Adipose tissue (tissue), 3 donors: ENCODE results near the gene RPL26. TPM values are rescaled to one million over a fixed set of nuclear protein-coding genes. Genes with fewer than 3 reads are reported as not detected.

Experiments
- H3K27ac ChIP-seq: one replicate; pipeline ENCODE4 v1.5.1; 2013; ENCODE audit warnings: low read depth, low read length
- WGBS, 3 donors: extraction: QIAGEN DNeasy Blood & Tissue Kit; methylation state at CpG; one replicate each; pipeline ENCODE4 v1.1.7; 2013; 5-methylcytosine and 5-hydroxymethylcytosine counted together
- polyA plus RNA-seq, 3 donors: library from polyadenylated mRNA; stranded (reverse); fragments of 200-250 nt; gene quantifications; one replicate each; pipeline ENCODE4 v1.2.3, GENCODE V29; 2013
- donor health status: healthy with polysubstance abuse.
- donor health status: Bipolar disorder and iron deficiency.
- donor health status: healthy.

Gene RPL26
- polyA plus RNA-seq = 1,000 to 10,000 TPM; 2,554 to 5,822 (median 3,896) TPM

- peak within 1 kb of the TSS; percentile 56 for H3K27ac ChIP-seq
These were observed at the start of gene RPL26 for GRCh38 chr17:8383143-8383822. Gene RPL26, minus strand, starts transcription at chr17:8383193. Its CDS starts 883 bp downstream, at chr17:8382310.

GRCh38 chr17:8430966-8431365 lies 48.0 kb upstream of the RPL26 start:
- 46 to 67% (median 48%) methylated on average over 7 of the region's 7 CpGs for WGBS, 3 donors

More at GRCh38 chr17:8383143-8383822, at the start of gene RPL26:
- 0 to 1% (median 1%) methylated on average over 55 of the region's 55 CpGs for WGBS, 3 donors

GRCh38 chr17:8426802-8427201 lies 43.8 kb upstream of the RPL26 start:
- no peak overlapping the region for H3K27ac ChIP-seq
- WGBS, 3 donors = 93 to 98% (median 98%) methylated on average over 3 of the region's 3 CpGs

More at GRCh38 chr17:8430966-8431365, 48.0 kb upstream of the RPL26 start:
- H3K27ac ChIP-seq = no peak overlapping the region

GRCh38 chr17:8426094-8426720 lies 43.2 kb upstream of the RPL26 start:
- 68 to 81% (median 69%) methylated on average over 6 of the region's 6 CpGs for WGBS, 3 donors

GRCh38 chr17:8421571-8421970 lies 38.6 kb upstream of the RPL26 start:
- H3K27ac ChIP-seq = no peak overlapping the region
- WGBS, 3 donors = 47 to 59% (median 54%) methylated on average over 3 of the region's 3 CpGs

More at GRCh38 chr17:8426094-8426720, 43.2 kb upstream of the RPL26 start:
- no peak overlapping the region for H3K27ac ChIP-seq

GRCh38 chr17:8420041-8420934 lies 37.3 kb upstream of the RPL26 start:
- 11 to 22% (median 17%) methylated on average over 5 of the region's 5 CpGs for WGBS, 3 donors
- H3K27ac ChIP-seq = peak overlapping the region; percentile 64

- H3K27ac ChIP-seq = no peak overlapping the region
These were observed 36.3 kb upstream of the RPL26 start for GRCh38 chr17:8419305-8419704.

GRCh38 chr17:8418471-8418870 lies 35.5 kb upstream of the RPL26 start:
- H3K27ac ChIP-seq = no peak overlapping the region
- WGBS, 3 donors = 59 to 61% (median 59%) methylated on average over 1 of the region's 1 CpG

More at GRCh38 chr17:8419305-8419704, 36.3 kb upstream of the RPL26 start:
- WGBS, 3 donors = 40 to 52% (median 50%) methylated on average over 1 of the region's 1 CpG

GRCh38 chr17:8417806-8418205 lies 34.8 kb upstream of the RPL26 start:
- no peak overlapping the region for H3K27ac ChIP-seq
- WGBS, 3 donors = 70 to 88% (median 77%) methylated on average over 4 of the region's 4 CpGs

- no peak overlapping the region for H3K27ac ChIP-seq
These were observed 30.9 kb upstream of the RPL26 start for GRCh38 chr17:8413938-8414337.

GRCh38 chr17:8413328-8413727 lies 30.3 kb upstream of the RPL26 start:
- no peak overlapping the region for H3K27ac ChIP-seq
- WGBS, 3 donors = 48 to 79% (median 66%) methylated on average over 4 of the region's 4 CpGs

GRCh38 chr17:8412089-8412488 lies 29.1 kb upstream of the RPL26 start:
- 76 to 82% (median 77%) methylated on average over 5 of the region's 5 CpGs for WGBS, 3 donors

GRCh38 chr17:8410883-8411238 lies 27.9 kb upstream of the RPL26 start:
- no peak overlapping the region for H3K27ac ChIP-seq
- WGBS, 3 donors = 60 to 91% (median 78%) methylated on average over 1 of the region's 1 CpG

More at GRCh38 chr17:8412089-8412488, 29.1 kb upstream of the RPL26 start:
- no peak overlapping the region for H3K27ac ChIP-seq

GRCh38 chr17:8409966-8410882 lies 27.2 kb upstream of the RPL26 start:
- 20 to 28% (median 27%) methylated on average over 18 to 19 of the region's 19 CpGs for WGBS, 3 donors
- no peak overlapping the region for H3K27ac ChIP-seq

- no peak overlapping the region for H3K27ac ChIP-seq
- 62 to 64% (median 64%) methylated on average over 14 of the region's 14 CpGs for WGBS, 3 donors
These were observed 25.4 kb upstream of the RPL26 start for GRCh38 chr17:8408371-8408770.

GRCh38 chr17:8406174-8406573 lies 23.2 kb upstream of the RPL26 start:
- WGBS, 3 donors = 48 to 79% (median 76%) methylated on average over 2 of the region's 2 CpGs
- H3K27ac ChIP-seq = no peak overlapping the region

GRCh38 chr17:8405499-8406016 lies 22.6 kb upstream of the RPL26 start:
- H3K27ac ChIP-seq = no peak overlapping the region
- WGBS, 3 donors = 81 to 88% (median 82%) methylated on average over 11 of the region's 11 CpGs
